ENCODE results near the gene SYNM.

The SYNM gene

GRCh38 chr15:99169769-99170311 is 65.0 kb downstream of the SYNM start:
- no peak overlapping the region for H3K27ac ChIP-seq
- H3K27me3 ChIP-seq: no peaks in the 10 kb centered on the region
- no peaks in the 10 kb centered on the region for H3K36me3 ChIP-seq
- TF ChIP-seq CTCF (IDR thresholded peaks at IDR 0.05): no peak
- no peaks in the 10 kb centered on the region for H3K9me3 ChIP-seq
- H3K4me1 ChIP-seq (ENCODE audit: control insufficient read depth in 1 of 2, insufficient read depth in 1 of 2, low read depth in 1 of 2, low read length in 1 of 2): no peaks in the 10 kb centered on the region
- no peak overlapping the region for H3K4me3 ChIP-seq (ENCODE audit: low read depth in 1 of 2, low read length in 1 of 2)

- no peaks in the 10 kb centered on the region for H3K36me3 ChIP-seq
- H3K4me1 ChIP-seq (ENCODE audit: control insufficient read depth in 1 of 2, insufficient read depth in 1 of 2, low read depth in 1 of 2, low read length in 1 of 2): no peaks in the 10 kb centered on the region
- no peak overlapping the region for H3K4me3 ChIP-seq (ENCODE audit: low read depth in 1 of 2, low read length in 1 of 2)
- no peak overlapping the region for H3K27ac ChIP-seq
- no peak for TF ChIP-seq CTCF (IDR thresholded peaks at IDR 0.05)
- H3K27me3 ChIP-seq: no peaks in the 10 kb centered on the region
- no peaks in the 10 kb centered on the region for H3K9me3 ChIP-seq
Measured at GRCh38 chr15:99170476-99171065, 65.7 kb downstream of the SYNM start.

- H3K27me3 ChIP-seq: no peaks in the 10 kb centered on the region
- no peak for TF ChIP-seq CTCF (IDR thresholded peaks at IDR 0.05)
- no peak overlapping the region for H3K27ac ChIP-seq
- no peaks in the 10 kb centered on the region for H3K9me3 ChIP-seq
- no peaks in the 10 kb centered on the region for H3K4me1 ChIP-seq (ENCODE audit: control insufficient read depth in 1 of 2, insufficient read depth in 1 of 2, low read depth in 1 of 2, low read length in 1 of 2)
- H3K4me3 ChIP-seq (ENCODE audit: low read depth in 1 of 2, low read length in 1 of 2): no peak overlapping the region
- no peaks in the 10 kb centered on the region for H3K36me3 ChIP-seq
Measured at GRCh38 chr15:99172171-99172570, 67.3 kb downstream of the SYNM start.

GRCh38 chr15:99172989-99173388 is 68.1 kb downstream of the SYNM start:
- H3K9me3 ChIP-seq: no peaks in the 10 kb centered on the region
- H3K4me1 ChIP-seq (ENCODE audit: control insufficient read depth in 1 of 2, insufficient read depth in 1 of 2, low read depth in 1 of 2, low read length in 1 of 2): no peaks in the 10 kb centered on the region
- no peak overlapping the region for H3K4me3 ChIP-seq (ENCODE audit: low read depth in 1 of 2, low read length in 1 of 2)
- no peaks in the 10 kb centered on the region for H3K36me3 ChIP-seq
- no peaks in the 10 kb centered on the region for H3K27me3 ChIP-seq
- H3K27ac ChIP-seq: no peak overlapping the region
- TF ChIP-seq CTCF (IDR thresholded peaks at IDR 0.05): no peak

GRCh38 chr15:99174567-99175395 is 69.9 kb downstream of the SYNM start:
- TF ChIP-seq CTCF (IDR thresholded peaks at IDR 0.05): no peak
- Histone ChIP-seq H3K27ac (no peak overlapping the region), H3K36me3 (no peaks in the 10 kb centered on the region), H3K4me1 (ENCODE audit: control insufficient read depth in 1 of 2, insufficient read depth in 1 of 2, low read depth in 1 of 2, low read length in 1 of 2) (no peaks in the 10 kb centered on the region), H3K27me3 (no peaks in the 10 kb centered on the region), H3K9me3 (no peaks in the 10 kb centered on the region), H3K4me3 (ENCODE audit: low read depth in 1 of 2, low read length in 1 of 2) (no peak overlapping the region)
